ENCODE results near the gene PRPF38B.

GRCh38 chr1:108715932-108716331, 23.8 kb downstream of the PRPF38B start:
- no peak for TF ChIP-seq ESRRA (IDR thresholded peaks at IDR 0.05; ENCODE audit: borderline replicate concordance, low read length)
- no peak for TF ChIP-seq CTCF (IDR thresholded peaks at IDR 0.05)
- no peak for TF ChIP-seq EP300 (IDR thresholded peaks at IDR 0.05)
- TF ChIP-seq, protein P1, sequence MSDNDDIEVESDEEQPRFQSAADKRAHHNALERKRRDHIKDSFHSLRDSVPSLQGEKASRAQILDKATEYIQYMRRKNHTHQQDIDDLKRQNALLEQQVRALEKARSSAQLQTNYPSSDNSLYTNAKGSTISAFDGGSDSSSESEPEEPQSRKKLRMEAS (IDR thresholded peaks at IDR 0.05) = no peak
- TF ChIP-seq JUN (IDR thresholded peaks at IDR 0.05) = no peak
- TF ChIP-seq TP53 (CRISPR knock-in tag; IDR thresholded peaks at IDR 0.05) = no peak
- no peak for TF ChIP-seq POLR2A (IDR thresholded peaks at IDR 0.05; ENCODE audit: low read length)
- no peak for TF ChIP-seq ZFP36 (IDR thresholded peaks at IDR 0.05; ENCODE audit: borderline replicate concordance, partially characterized antibody)
- TF ChIP-seq HDAC2 (IDR thresholded peaks at IDR 0.05) = no peak
- no peak for TF ChIP-seq FOSL2 (IDR thresholded peaks at IDR 0.05)
- no peak for TF ChIP-seq FOSL2 (CRISPR knock-in tag; IDR thresholded peaks at IDR 0.05)
- no peak for TF ChIP-seq MAFK (IDR thresholded peaks at IDR 0.05; ENCODE audit: partially characterized antibody)

All from A549 (cell line).